Measurements from ENCODE around the gene GADD45A.

- TF ChIP-seq, protein P1, sequence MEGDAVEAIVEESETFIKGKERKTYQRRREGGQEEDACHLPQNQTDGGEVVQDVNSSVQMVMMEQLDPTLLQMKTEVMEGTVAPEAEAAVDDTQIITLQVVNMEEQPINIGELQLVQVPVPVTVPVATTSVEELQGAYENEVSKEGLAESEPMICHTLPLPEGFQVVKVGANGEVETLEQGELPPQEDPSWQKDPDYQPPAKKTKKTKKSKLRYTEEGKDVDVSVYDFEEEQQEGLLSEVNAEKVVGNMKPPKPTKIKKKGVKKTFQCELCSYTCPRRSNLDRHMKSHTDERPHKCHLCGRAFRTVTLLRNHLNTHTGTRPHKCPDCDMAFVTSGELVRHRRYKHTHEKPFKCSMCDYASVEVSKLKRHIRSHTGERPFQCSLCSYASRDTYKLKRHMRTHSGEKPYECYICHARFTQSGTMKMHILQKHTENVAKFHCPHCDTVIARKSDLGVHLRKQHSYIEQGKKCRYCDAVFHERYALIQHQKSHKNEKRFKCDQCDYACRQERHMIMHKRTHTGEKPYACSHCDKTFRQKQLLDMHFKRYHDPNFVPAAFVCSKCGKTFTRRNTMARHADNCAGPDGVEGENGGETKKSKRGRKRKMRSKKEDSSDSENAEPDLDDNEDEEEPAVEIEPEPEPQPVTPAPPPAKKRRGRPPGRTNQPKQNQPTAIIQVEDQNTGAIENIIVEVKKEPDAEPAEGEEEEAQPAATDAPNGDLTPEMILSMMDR (IDR thresholded peaks at IDR 0.05) = no peak
- TF ChIP-seq EP300 (IDR thresholded peaks at IDR 0.05) = no peak
- no peak for TF ChIP-seq RNF2 (IDR thresholded peaks at IDR 0.05; ENCODE audit: borderline replicate concordance, low read depth)
- TF ChIP-seq E2F6 (IDR thresholded peaks at IDR 0.05; ENCODE audit: borderline replicate concordance, low read depth) = no peak
- TF ChIP-seq POLR2A (IDR thresholded peaks at IDR 0.05; ENCODE audit: low read length) = no peak
- TF ChIP-seq SREBF2 (IDR thresholded peaks at IDR 0.05) = no peak
- TF ChIP-seq REST (IDR thresholded peaks at IDR 0.05) = no peak
Observed at GRCh38 chr1:67662884-67663283, 22.1 kb upstream of the GADD45A start.

Measured in A549 (cell line).